ENCODE measurements around the gene DSC3.
"Not testable (repeated sequence)": the region's sequence is repeated elsewhere in the genome, so short reads cannot be mapped to it uniquely, and the experiment has no call there.

The DSC3 gene

GRCh38 chr18:30992231-30992630 is 50.3 kb downstream of the DSC3 start:
- no peaks in the 10 kb centered on the region for H3K4me1 ChIP-seq (ENCODE audit: control insufficient read depth, insufficient read depth, low read length)
- no peaks in the 10 kb centered on the region for H3K27me3 ChIP-seq (ENCODE audit: control insufficient read depth, insufficient read depth, low read length)
- H3K36me3 ChIP-seq (ENCODE audit: insufficient read depth, low read length), result no peaks in the 10 kb centered on the region
- no peak overlapping the region for H3K4me3 ChIP-seq (ENCODE audit: low read length)
- H3K9me3 ChIP-seq (replicated peaks; ENCODE audit: low read length), result no peaks in the 10 kb centered on the region
- no peak overlapping the region for H3K4me2 ChIP-seq (ENCODE audit: low read length)
- no peak overlapping the region for H3K9ac ChIP-seq (ENCODE audit: low read depth, low read length)

GRCh38 chr18:30991397-30991796 is 51.1 kb downstream of the DSC3 start:
- no peaks in the 10 kb centered on the region for H3K9me3 ChIP-seq (replicated peaks; ENCODE audit: low read length)
- H3K4me3 ChIP-seq (ENCODE audit: low read length), result no peak overlapping the region
- no peaks in the 10 kb centered on the region for H3K27me3 ChIP-seq (ENCODE audit: control insufficient read depth, insufficient read depth, low read length)
- H3K4me1 ChIP-seq (ENCODE audit: control insufficient read depth, insufficient read depth, low read length), result no peaks in the 10 kb centered on the region
- H3K36me3 ChIP-seq (ENCODE audit: insufficient read depth, low read length), result no peaks in the 10 kb centered on the region
- H3K4me2 ChIP-seq (ENCODE audit: low read length), result no peak overlapping the region
- no peak overlapping the region for H3K9ac ChIP-seq (ENCODE audit: low read depth, low read length)

DNA sequence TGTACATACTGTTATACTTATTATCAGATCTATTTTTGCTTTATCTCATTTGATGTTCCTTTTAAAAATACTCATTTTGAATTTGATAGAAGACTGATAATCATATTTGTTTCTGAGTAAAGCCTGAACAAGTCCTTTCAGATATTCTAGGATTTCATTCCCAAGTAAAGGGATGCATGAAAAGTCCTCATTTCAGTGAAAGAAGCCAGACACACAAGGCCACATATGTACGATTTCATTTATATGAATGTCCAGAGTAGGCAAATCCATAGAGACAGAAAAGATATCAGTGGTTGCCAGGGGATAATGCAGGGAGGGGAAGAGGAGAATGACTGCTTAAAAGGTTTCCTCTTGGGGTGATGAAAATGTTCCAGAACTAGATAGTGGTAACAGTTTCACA is 53.4 kb downstream of the DSC3 start:
- Histone ChIP-seq H3K9me3 (replicated peaks; ENCODE audit: low read length) (no peaks in the 10 kb centered on the region), H3K4me1 (ENCODE audit: control insufficient read depth, insufficient read depth, low read length) (no peaks in the 10 kb centered on the region)

GRCh38 chr18:30988440-30988839 is 54.1 kb downstream of the DSC3 start:
- H3K4me3 ChIP-seq (ENCODE audit: low read length), result no peak overlapping the region
- H3K4me1 ChIP-seq (ENCODE audit: control insufficient read depth, insufficient read depth, low read length), result no peaks in the 10 kb centered on the region
- no peak overlapping the region for H3K9ac ChIP-seq (ENCODE audit: low read depth, low read length)
- H3K9me3 ChIP-seq (replicated peaks; ENCODE audit: low read length), result no peaks in the 10 kb centered on the region
- H3K36me3 ChIP-seq (ENCODE audit: insufficient read depth, low read length), result no peaks in the 10 kb centered on the region
- H3K27me3 ChIP-seq (ENCODE audit: control insufficient read depth, insufficient read depth, low read length), result no peaks in the 10 kb centered on the region
- no peak overlapping the region for H3K4me2 ChIP-seq (ENCODE audit: low read length)

More for the DNA sequence above, 53.4 kb downstream of the DSC3 start:
- Histone ChIP-seq H3K9ac (ENCODE audit: low read depth, low read length) (no peak overlapping the region), H3K4me3 (ENCODE audit: low read length) (no peak overlapping the region), H3K36me3 (ENCODE audit: insufficient read depth, low read length) (no peaks in the 10 kb centered on the region), H3K4me2 (ENCODE audit: low read length) (no peak overlapping the region), H3K27me3 (ENCODE audit: control insufficient read depth, insufficient read depth, low read length) (no peaks in the 10 kb centered on the region)

- no peak overlapping the region for H3K4me2 ChIP-seq (ENCODE audit: low read length)
- no peaks in the 10 kb centered on the region for H3K9me3 ChIP-seq (replicated peaks; ENCODE audit: low read length)
- H3K36me3 ChIP-seq (ENCODE audit: insufficient read depth, low read length), result no peaks in the 10 kb centered on the region
- no peaks in the 10 kb centered on the region for H3K4me1 ChIP-seq (ENCODE audit: control insufficient read depth, insufficient read depth, low read length)
- H3K4me3 ChIP-seq (ENCODE audit: low read length), result no peak overlapping the region
- no peak overlapping the region for H3K9ac ChIP-seq (ENCODE audit: low read depth, low read length)
- H3K27me3 ChIP-seq (ENCODE audit: control insufficient read depth, insufficient read depth, low read length), result no peaks in the 10 kb centered on the region
These were observed 54.9 kb downstream of the DSC3 start for GRCh38 chr18:30987467-30988241.

DNA sequence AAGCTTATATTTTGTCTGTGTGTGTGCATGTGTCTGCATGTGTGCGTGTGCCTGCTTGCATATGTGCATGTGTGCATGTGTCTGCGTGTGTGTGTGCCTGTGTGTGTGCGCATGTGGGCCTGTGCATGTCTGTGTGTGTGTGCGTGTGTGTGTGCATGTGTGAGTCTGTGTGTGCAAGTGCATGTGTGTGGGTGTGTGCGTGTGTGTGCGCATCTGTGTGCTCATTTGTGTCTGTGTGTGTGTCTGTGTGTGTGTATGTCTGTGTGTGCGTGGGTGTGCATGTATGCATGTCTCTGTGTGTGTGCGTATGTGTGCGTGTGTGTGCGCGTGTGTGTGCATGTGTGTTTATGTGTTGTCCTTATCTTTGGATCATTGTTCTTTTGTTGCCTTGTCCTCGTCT is 56.8 kb downstream of the DSC3 start:
- Histone ChIP-seq H3K27me3 (ENCODE audit: control insufficient read depth, insufficient read depth, low read length) (no peaks in the 10 kb centered on the region), H3K9me3 (replicated peaks; ENCODE audit: low read length) (no peaks in the 10 kb centered on the region), H3K4me1 (ENCODE audit: control insufficient read depth, insufficient read depth, low read length) (no peaks in the 10 kb centered on the region), H3K9ac (ENCODE audit: low read depth, low read length) (no peak overlapping the region), H3K4me3 (ENCODE audit: low read length) (no peak overlapping the region), H3K4me2 (ENCODE audit: low read length) (no peak overlapping the region), H3K36me3 (ENCODE audit: insufficient read depth, low read length) (no peaks in the 10 kb centered on the region)

DNA sequence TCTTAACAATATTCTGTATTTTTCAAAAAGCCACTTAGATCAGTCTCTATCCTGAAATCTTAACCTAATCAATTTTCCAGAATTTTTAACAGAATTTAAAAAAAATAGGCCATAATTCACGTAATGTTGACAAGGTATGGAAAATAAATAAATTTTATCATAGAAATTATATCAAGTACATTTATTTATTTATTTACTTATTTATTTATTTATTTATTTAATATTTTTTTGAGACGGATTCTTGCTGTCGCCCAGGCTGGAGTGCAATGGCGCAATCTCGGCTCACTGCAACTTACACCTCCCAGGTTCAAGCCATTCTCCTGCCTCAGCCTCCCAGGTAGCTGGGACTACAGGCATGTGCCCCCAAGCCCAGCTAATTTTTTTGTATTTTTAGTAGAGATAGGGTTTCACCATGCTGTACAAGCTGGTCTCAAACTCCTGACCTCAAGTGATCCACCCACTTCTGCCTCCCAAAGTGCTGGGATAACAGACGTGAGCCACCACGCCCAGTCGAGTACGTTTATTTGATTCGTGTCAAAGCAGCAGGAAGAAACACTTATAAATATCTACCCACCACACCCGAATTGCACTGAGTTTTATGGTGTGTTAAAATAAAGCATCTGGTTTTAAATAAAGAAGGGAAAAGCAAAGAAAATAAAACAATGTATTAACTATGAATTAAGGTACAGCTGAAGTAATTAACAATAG is 60.1 kb downstream of the DSC3 start:
- Histone ChIP-seq H3K9ac (ENCODE audit: low read depth, low read length) (no peak overlapping the region), H3K4me3 (ENCODE audit: low read length) (no peak overlapping the region), H3K36me3 (ENCODE audit: insufficient read depth, low read length) (no peaks in the 10 kb centered on the region), H3K9me3 (replicated peaks; ENCODE audit: low read length) (no peaks in the 10 kb centered on the region), H3K4me2 (ENCODE audit: low read length) (no peak overlapping the region), H3K4me1 (ENCODE audit: control insufficient read depth, insufficient read depth, low read length) (no peaks in the 10 kb centered on the region), H3K27me3 (ENCODE audit: control insufficient read depth, insufficient read depth, low read length) (no peaks in the 10 kb centered on the region)

DNA sequence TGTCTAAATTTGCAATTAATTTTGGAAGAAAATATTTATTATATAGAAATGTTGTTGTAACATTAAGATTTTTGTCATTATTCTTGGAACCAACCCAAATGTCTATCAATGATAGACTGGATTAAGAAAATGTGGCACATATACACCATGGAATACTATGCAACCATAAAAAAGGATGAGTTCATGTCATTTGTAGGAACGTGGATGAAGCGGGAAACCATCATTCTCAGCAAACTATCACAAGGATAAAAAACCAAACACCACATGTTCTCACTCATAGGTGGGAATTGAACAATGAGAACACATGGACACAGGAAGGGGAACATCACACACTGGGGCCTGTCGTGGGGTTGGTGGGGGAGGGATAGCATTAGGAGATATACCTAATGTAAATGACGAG is 64.5 kb downstream of the DSC3 start:
- H3K27me3 ChIP-seq (ENCODE audit: control insufficient read depth, insufficient read depth, low read length); H3K4me3 ChIP-seq (ENCODE audit: low read length); H3K9me3 ChIP-seq (replicated peaks; ENCODE audit: low read length); H3K9ac ChIP-seq (ENCODE audit: low read depth, low read length); H3K4me2 ChIP-seq (ENCODE audit: low read length); H3K36me3 ChIP-seq (ENCODE audit: insufficient read depth, low read length); H3K4me1 ChIP-seq (ENCODE audit: control insufficient read depth, insufficient read depth, low read length): not testable (repeated sequence)

- Histone ChIP-seq H3K27me3 (ENCODE audit: control insufficient read depth, insufficient read depth, low read length) (no peaks in the 10 kb centered on the region), H3K9me3 (replicated peaks; ENCODE audit: low read length) (no peaks in the 10 kb centered on the region), H3K9ac (ENCODE audit: low read depth, low read length) (no peak overlapping the region), H3K4me2 (ENCODE audit: low read length) (no peak overlapping the region), H3K36me3 (ENCODE audit: insufficient read depth, low read length) (no peaks in the 10 kb centered on the region), H3K4me3 (ENCODE audit: low read length) (no peak overlapping the region), H3K4me1 (ENCODE audit: control insufficient read depth, insufficient read depth, low read length) (no peaks in the 10 kb centered on the region)
These were observed 71.1 kb downstream of the DSC3 start for GRCh38 chr18:30971338-30971956.

DNA sequence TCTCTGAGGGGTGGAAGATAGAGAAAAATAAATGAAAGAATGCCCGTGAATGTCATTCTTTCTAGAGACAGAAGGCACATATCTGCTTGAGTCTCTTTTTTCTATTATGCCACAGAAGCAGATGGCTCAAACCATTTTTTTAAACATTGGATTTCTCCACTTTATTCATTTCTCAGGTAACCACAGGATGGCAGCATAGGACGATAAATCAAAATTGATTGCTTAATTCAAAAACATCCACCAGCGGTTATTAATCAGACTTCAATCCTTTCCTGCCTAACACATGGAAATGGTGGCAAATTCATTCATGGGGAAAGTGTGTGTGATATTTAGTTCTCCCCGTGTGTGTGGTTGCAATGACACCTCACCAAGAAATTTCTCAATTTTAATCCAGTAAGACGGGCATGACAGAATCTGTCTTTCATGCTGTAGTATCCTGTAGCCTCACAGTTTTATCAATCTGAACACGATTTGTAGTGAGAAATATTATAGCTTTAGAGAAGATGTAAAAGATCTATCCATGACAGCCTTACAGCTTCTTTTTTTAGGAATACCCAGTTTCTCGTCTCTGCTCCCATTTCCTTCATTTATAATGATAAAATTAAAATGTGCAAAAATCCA is 72.2 kb downstream of the DSC3 start:
- H3K36me3 ChIP-seq (ENCODE audit: insufficient read depth, low read length), result no peaks in the 10 kb centered on the region
- H3K4me1 ChIP-seq (ENCODE audit: control insufficient read depth, insufficient read depth, low read length), result no peaks in the 10 kb centered on the region
- H3K9me3 ChIP-seq (replicated peaks; ENCODE audit: low read length), result no peaks in the 10 kb centered on the region
- H3K27me3 ChIP-seq (ENCODE audit: control insufficient read depth, insufficient read depth, low read length), result no peaks in the 10 kb centered on the region
- H3K4me3 ChIP-seq (ENCODE audit: low read length), result no peak overlapping the region
- no peak overlapping the region for H3K9ac ChIP-seq (ENCODE audit: low read depth, low read length)
- H3K4me2 ChIP-seq (ENCODE audit: low read length), result no peak overlapping the region

- Histone ChIP-seq H3K9me3 (replicated peaks; ENCODE audit: low read length) (no peaks in the 10 kb centered on the region), H3K4me3 (ENCODE audit: low read length) (no peak overlapping the region), H3K27me3 (ENCODE audit: control insufficient read depth, insufficient read depth, low read length) (no peaks in the 10 kb centered on the region), H3K4me1 (ENCODE audit: control insufficient read depth, insufficient read depth, low read length) (no peaks in the 10 kb centered on the region), H3K4me2 (ENCODE audit: low read length) (no peak overlapping the region), H3K9ac (ENCODE audit: low read depth, low read length) (no peak overlapping the region), H3K36me3 (ENCODE audit: insufficient read depth, low read length) (no peaks in the 10 kb centered on the region)
These were observed 72.8 kb downstream of the DSC3 start for GRCh38 chr18:30969670-30970170.

Measured in skeletal muscle satellite cell (primary cell).